GM18951 (cell line): ENCODE measurements around the gene XPR1.

Experiments used
- POLR2A ChIP-seq: IDR thresholded peaks from 4 replicates; pipeline ENCODE4 v1.6.1; 2011; ENCODE audit warnings: mild to moderate bottlenecking; ENCODE audit not compliant: insufficient read length, insufficient read depth; ENCODE audit errors: extremely low read depth
- in situ Hi-C: fragments of 300-500 bp; cut with MboI; formaldehyde crosslinking; loops from one replicate; pipeline ENCODE4 v1.12.0; 2022; ENCODE audit warnings: low sequenced_read_pairs, mixed read lengths, inconsistent platforms; ENCODE audit not compliant: unreplicated experiment

Gene XPR1

GRCh38 chr1:180916012-180916770 is 284.4 kb downstream of the XPR1 start:
- no peak for TF ChIP-seq POLR2A
- in situ Hi-C loops, result loop anchor here (5.0 to 10.0 kb wide), 2 partner anchors 34 to 249 kb away; no protein-coding TSS in a partner anchor

GRCh38 chr1:180916771-180917170 is 284.9 kb downstream of the XPR1 start:
- no peak for TF ChIP-seq POLR2A
- in situ Hi-C loops, result loop anchor here (5.0 to 10.0 kb wide), 2 partner anchors 34 to 248 kb away; no protein-coding TSS in a partner anchor

- in situ Hi-C loops, result loop anchor here (5.0 to 10.0 kb wide), 2 partner anchors 35 to 247 kb away; no protein-coding TSS in a partner anchor
- TF ChIP-seq POLR2A, result no peak
Measured at GRCh38 chr1:180917306-180918065, 285.7 kb downstream of the XPR1 start.

- no peak for TF ChIP-seq POLR2A
- in situ Hi-C loops, result loop anchor here (5.0 to 10.0 kb wide), 2 partner anchors 36 to 246 kb away; no protein-coding TSS in a partner anchor
Measured at GRCh38 chr1:180918519-180918918, 286.7 kb downstream of the XPR1 start.

- TF ChIP-seq POLR2A, result no peak
- in situ Hi-C loops, result loop anchor here (5.0 to 10.0 kb wide), 2 partner anchors 37 to 246 kb away; no protein-coding TSS in a partner anchor
Measured at GRCh38 chr1:180919183-180919700, 287.4 kb downstream of the XPR1 start.

GRCh38 chr1:180920193-180920592 is 288.4 kb downstream of the XPR1 start:
- TF ChIP-seq POLR2A, result no peak
- in situ Hi-C loops, result no loop called here

GRCh38 chr1:180920702-180921101 is 288.9 kb downstream of the XPR1 start:
- in situ Hi-C loops, result no loop called here
- no peak for TF ChIP-seq POLR2A

- in situ Hi-C loops, result no loop called here
- no peak for TF ChIP-seq POLR2A
Measured at GRCh38 chr1:180921386-180921785, 289.6 kb downstream of the XPR1 start.

GRCh38 chr1:180921891-180922630 is 290.2 kb downstream of the XPR1 start:
- no peak for TF ChIP-seq POLR2A
- in situ Hi-C loops, result no loop called here

GRCh38 chr1:180922631-180923015 is 290.8 kb downstream of the XPR1 start:
- in situ Hi-C loops, result no loop called here
- no peak for TF ChIP-seq POLR2A

- in situ Hi-C loops, result no loop called here
- no peak for TF ChIP-seq POLR2A
Measured at GRCh38 chr1:180923021-180923841, 291.4 kb downstream of the XPR1 start.

GRCh38 chr1:180923887-180924286 is 292.1 kb downstream of the XPR1 start:
- TF ChIP-seq POLR2A, result no peak
- in situ Hi-C loops, result no loop called here
